Spinal cord (tissue), 10 donors: ENCODE data around the gene SHC3. TPM values are rescaled to one million over a fixed set of nuclear protein-coding genes. Genes with fewer than 3 reads are reported as not detected.

ENCODE experiments used
- DNase-seq, 6 donors: peaks; one replicate each; pipeline versions ENCODE4 v3.0.0 to v3.0.0-alpha.2; 2013 to 2015; ENCODE audit warnings: low spot score in 6 of 6, low read depth in 4 of 6
- H3K27ac ChIP-seq: one replicate; pipeline ENCODE4 v1.5.1; 2013; ENCODE audit warnings: low read depth, low read length, control low read depth
- H3K27me3 ChIP-seq: one replicate; pipeline ENCODE4 v1.6.1; 2013; ENCODE audit warnings: low read length; ENCODE audit not compliant: control insufficient read depth, insufficient read depth
- H3K36me3 ChIP-seq: one replicate; pipeline ENCODE4 v1.6.1; 2013; ENCODE audit warnings: low read length; ENCODE audit not compliant: control insufficient read depth, insufficient read depth
- H3K4me1 ChIP-seq: one replicate; pipeline ENCODE4 v1.6.1; 2013; ENCODE audit warnings: low read length; ENCODE audit not compliant: control insufficient read depth, insufficient read depth
- H3K4me3 ChIP-seq: one replicate; pipeline ENCODE4 v1.5.1; 2013; ENCODE audit warnings: low read depth, low read length, control low read depth
- H3K9me3 ChIP-seq: one replicate; pipeline ENCODE4 v1.6.1; 2013; ENCODE audit warnings: low read length; ENCODE audit not compliant: control insufficient read depth, insufficient read depth
- WGBS: methylation state at CpG from one replicate; pipeline ENCODE4 v1.1.5; 2013; ENCODE audit warnings: missing lambda C conversion rate; ENCODE audit not compliant: insufficient coverage; 5-methylcytosine and 5-hydroxymethylcytosine counted together
- polyA plus RNA-seq, 2 donors: library from polyadenylated mRNA; unstranded; fragments of 120-200 nt; gene quantifications; one replicate each; pipeline ENCODE4 v1.2.1, GENCODE V29; 2013; ENCODE audit not compliant: insufficient read length in 2 of 2
- total RNA-seq, 2 donors: library from RNA; depleted of rRNA in 1 of 2; stranded (reverse); fragments of 120-200 nt in 1 of 2; fragments of >200 nt in 1 of 2; gene quantifications; one replicate each; pipeline versions ENCODE4 v1.2.3 to v1.2.4, GENCODE V29; 2013 to 2014
- donor health status: healthy.

Gene SHC3
- total and polyA plus RNA-seq, 4 donors = 15.5 to 50.3 (median 30.1) TPM

GRCh38 chr9:89097219-89097618 is 81.4 kb downstream of the SHC3 start:
- Histone ChIP-seq H3K27ac (no peak overlapping the region), H3K4me3 (no peak overlapping the region), H3K36me3 (peaks cover 2% of the 10 kb centered on the region), H3K9me3 (no peaks in the 10 kb centered on the region), H3K27me3 (no peaks in the 10 kb centered on the region), H3K4me1 (peaks cover 3% of the 10 kb centered on the region)
- DNase-seq = peak in 1 of 6 donors; percentile 18
- WGBS = no CpG with 5 or more reads among the region's 2 CpGs

GRCh38 chr9:89096807-89097206 is 81.8 kb downstream of the SHC3 start:
- Histone ChIP-seq H3K9me3 (no peaks in the 10 kb centered on the region), H3K27ac (no peak overlapping the region), H3K4me1 (peaks cover 3% of the 10 kb centered on the region), H3K4me3 (no peak overlapping the region), H3K27me3 (no peaks in the 10 kb centered on the region), H3K36me3 (peaks cover 2% of the 10 kb centered on the region)
- DNase-seq = no peak
- 75% methylated on average over 5 of the region's 7 CpGs for whole genome bisulfite sequencing

- no peak overlapping the region for H3K4me3 ChIP-seq
- peak in 1 of 6 donors; percentile 25 for DNase-seq
- WGBS = 56% methylated on average over 5 of the region's 11 CpGs
- no peaks in the 10 kb centered on the region for H3K9me3 ChIP-seq
- H3K27ac ChIP-seq = no peak overlapping the region
- H3K4me1 ChIP-seq = peaks cover 3% of the 10 kb centered on the region
- peaks cover 2% of the 10 kb centered on the region for H3K36me3 ChIP-seq
- H3K27me3 ChIP-seq = no peaks in the 10 kb centered on the region
Measured at GRCh38 chr9:89095761-89096528, 82.7 kb downstream of the SHC3 start.

GRCh38 chr9:89093201-89093975 is 85.2 kb downstream of the SHC3 start:
- Histone ChIP-seq H3K27me3 (no peaks in the 10 kb centered on the region), H3K4me1 (peaks cover 3% of the 10 kb centered on the region), H3K27ac (no peak overlapping the region), H3K9me3 (no peaks in the 10 kb centered on the region), H3K36me3 (peaks cover 10% of the 10 kb centered on the region), H3K4me3 (no peak overlapping the region)
- no peak for DNase-seq
- WGBS = no CpG with 5 or more reads among the region's 3 CpGs

GRCh38 chr9:89089176-89089575 is 89.4 kb downstream of the SHC3 start:
- Histone ChIP-seq H3K36me3 (peaks cover 8% of the 10 kb centered on the region), H3K4me1 (no peaks in the 10 kb centered on the region), H3K27me3 (no peaks in the 10 kb centered on the region), H3K9me3 (no peaks in the 10 kb centered on the region), H3K27ac (no peak overlapping the region), H3K4me3 (no peak overlapping the region)
- no CpG with 5 or more reads among the region's 3 CpGs for WGBS
- DNase-seq = no peak

GRCh38 chr9:89083626-89084025 is 95.0 kb downstream of the SHC3 start:
- Histone ChIP-seq H3K27me3 (no peaks in the 10 kb centered on the region), H3K4me3 (no peak overlapping the region), H3K4me1 (no peaks in the 10 kb centered on the region), H3K36me3 (peaks cover 2% of the 10 kb centered on the region), H3K27ac (no peak overlapping the region), H3K9me3 (no peaks in the 10 kb centered on the region)
- DNase-seq = no peak
- WGBS = 90% methylated on average over 3 of the region's 6 CpGs

- Histone ChIP-seq H3K27me3 (no peaks in the 10 kb centered on the region), H3K9me3 (no peaks in the 10 kb centered on the region), H3K27ac (no peak overlapping the region), H3K36me3 (peaks cover 3% of the 10 kb centered on the region), H3K4me3 (no peak overlapping the region), H3K4me1 (no peaks in the 10 kb centered on the region)
- no peak for DNase-seq
- WGBS = 74% methylated on average over 3 of the region's 3 CpGs
Measured at GRCh38 chr9:89080193-89080592, 98.4 kb downstream of the SHC3 start.

GRCh38 chr9:89079391-89079790 is 99.2 kb downstream of the SHC3 start:
- no peak overlapping the region for H3K27ac ChIP-seq
- no peaks in the 10 kb centered on the region for H3K9me3 ChIP-seq
- WGBS = 100% methylated on average over 1 of the region's 2 CpGs
- H3K4me3 ChIP-seq = no peak overlapping the region
- H3K27me3 ChIP-seq = no peaks in the 10 kb centered on the region
- no peaks in the 10 kb centered on the region for H3K4me1 ChIP-seq
- DNase-seq = no peak
- peaks cover 3% of the 10 kb centered on the region for H3K36me3 ChIP-seq

- no peak for DNase-seq
- Histone ChIP-seq H3K4me3 (no peak overlapping the region), H3K4me1 (no peaks in the 10 kb centered on the region), H3K27ac (no peak overlapping the region), H3K27me3 (no peaks in the 10 kb centered on the region), H3K36me3 (peaks cover 6% of the 10 kb centered on the region), H3K9me3 (no peaks in the 10 kb centered on the region)
- WGBS = no CpG with 5 or more reads among the region's 6 CpGs
Measured at GRCh38 chr9:89078860-89079259, 99.8 kb downstream of the SHC3 start.

GRCh38 chr9:89078421-89078820 is 100.2 kb downstream of the SHC3 start:
- Histone ChIP-seq H3K36me3 (peaks cover 10% of the 10 kb centered on the region), H3K27ac (no peak overlapping the region), H3K4me1 (no peaks in the 10 kb centered on the region), H3K27me3 (no peaks in the 10 kb centered on the region), H3K9me3 (no peaks in the 10 kb centered on the region), H3K4me3 (no peak overlapping the region)
- no peak for DNase-seq
- WGBS = 94% methylated on average over 6 of the region's 6 CpGs
